Mesenchymal stem cell (in vitro differentiated cells and primary cell): ENCODE measurements around the gene ANO4.
A peak's percentile ranks its signal among the peaks of the same experiment; 100 is the strongest.

ENCODE experiments used
- DNase-seq: peaks from one replicate; pipeline ENCODE4 v3.0.0-alpha.2; 2013
- H2AFZ ChIP-seq: one replicate; pipeline ENCODE4 v1.6.1; 2013; ENCODE audit warnings: low read depth, mild to moderate bottlenecking, control low read depth, inconsistent platforms, low read length, moderate library complexity
- H2AK5ac ChIP-seq: 2 replicates; pipeline ENCODE4 v1.6.1; 2013; ENCODE audit warnings: low read length, moderate library complexity, mild to moderate bottlenecking, inconsistent platforms; ENCODE audit not compliant: severe bottlenecking
- H2BK120ac ChIP-seq: one replicate; pipeline ENCODE4 v1.6.1; 2013; ENCODE audit warnings: low read depth, mild to moderate bottlenecking, inconsistent platforms, low read length, moderate library complexity
- H2BK12ac ChIP-seq, 2 experiments: one replicate each; pipeline ENCODE4 v1.6.1; 2013; ENCODE audit warnings: inconsistent platforms in 2 of 2, low read length in 2 of 2, mild to moderate bottlenecking in 2 of 2, moderate library complexity in 2 of 2, control low read depth in 1 of 2
- H2BK15ac ChIP-seq: one replicate; pipeline ENCODE4 v1.6.1; 2013; ENCODE audit warnings: mild to moderate bottlenecking, low read depth, inconsistent platforms; ENCODE audit not compliant: poor library complexity, severe bottlenecking
- H2BK5ac ChIP-seq: 2 replicates; pipeline ENCODE4 v1.6.1; 2013; ENCODE audit warnings: low read depth, mild to moderate bottlenecking, low read length, control low read depth, inconsistent platforms; ENCODE audit not compliant: poor library complexity, severe bottlenecking
- H3K14ac ChIP-seq, 2 experiments: one replicate each; pipeline ENCODE4 v1.6.1; 2013; ENCODE audit warnings: inconsistent platforms in 2 of 2, low read length in 2 of 2, control low read depth in 1 of 2, mild to moderate bottlenecking in 1 of 2, moderate library complexity in 1 of 2
- H3K18ac ChIP-seq, 2 experiments: one replicate each; pipeline ENCODE4 v1.6.1; 2013; ENCODE audit warnings: inconsistent platforms in 2 of 2, low read length in 2 of 2, control low read depth in 1 of 2, low read depth in 1 of 2, mild to moderate bottlenecking in 1 of 2
- H3K23ac ChIP-seq, 2 experiments: one replicate each; pipeline ENCODE4 v1.6.1; 2013; ENCODE audit warnings: inconsistent platforms in 2 of 2, low read length in 2 of 2, mild to moderate bottlenecking in 2 of 2, moderate library complexity in 2 of 2, control low read depth in 1 of 2
- H3K27ac ChIP-seq: 2 replicates; pipeline ENCODE4 v1.5.1; 2013; ENCODE audit warnings: mild to moderate bottlenecking, moderate library complexity, low read length, control low read depth, inconsistent platforms; ENCODE audit not compliant: poor library complexity, severe bottlenecking
- H3K27me3 ChIP-seq, 2 experiments: 2 replicates each; pipeline versions ENCODE4 v1.6.1 to v1.7.0; 2013; ENCODE audit warnings: low read length in 2 of 2, mild to moderate bottlenecking in 2 of 2, moderate library complexity in 2 of 2, control low read depth in 1 of 2, inconsistent platforms in 1 of 2; ENCODE audit not compliant: control insufficient read depth in 1 of 2, insufficient read depth in 1 of 2
- H3K36me3 ChIP-seq, 2 experiments: 2 replicates each; pipeline versions ENCODE4 v1.6.1 to v1.7.0; 2013; ENCODE audit warnings: low read length in 2 of 2, control low read depth in 1 of 2, inconsistent platforms in 1 of 2, low read depth in 1 of 2, mild to moderate bottlenecking in 1 of 2; ENCODE audit not compliant: insufficient read depth in 2 of 2, control insufficient read depth in 1 of 2
- H3K4ac ChIP-seq, 2 experiments: one replicate each; pipeline ENCODE4 v1.6.1; 2013; ENCODE audit warnings: inconsistent platforms in 2 of 2, low read length in 2 of 2, mild to moderate bottlenecking in 2 of 2, moderate library complexity in 2 of 2, control low read depth in 1 of 2, low read depth in 1 of 2
- H3K4me1 ChIP-seq: 2 replicates; pipeline ENCODE4 v1.6.1; 2013; ENCODE audit warnings: low read depth, low read length, control low read depth; ENCODE audit not compliant: control insufficient read depth, insufficient read depth
- H3K4me2 ChIP-seq: 2 replicates; pipeline ENCODE4 v1.6.1; 2013; ENCODE audit warnings: low read length, mild to moderate bottlenecking, inconsistent platforms; ENCODE audit not compliant: poor library complexity, severe bottlenecking
- H3K4me3 ChIP-seq, 2 experiments: 2 replicates each; pipeline versions ENCODE4 v1.5.1 to v1.7.0; 2013; ENCODE audit warnings: low read length in 2 of 2, mild to moderate bottlenecking in 2 of 2, control low read depth in 1 of 2, low read depth in 1 of 2; ENCODE audit not compliant: insufficient read depth in 1 of 2
- H3K79me1 ChIP-seq: replicated peaks from 2 replicates; pipeline ENCODE4 v1.6.1; 2013; ENCODE audit warnings: mild to moderate bottlenecking, control low read depth, low read length, inconsistent platforms; ENCODE audit not compliant: poor library complexity, severe bottlenecking
- H3K9ac ChIP-seq: 2 replicates; pipeline ENCODE4 v1.7.0; 2013; ENCODE audit warnings: mild to moderate bottlenecking, low read length, moderate library complexity
- H3K9me3 ChIP-seq: 2 replicates; pipeline ENCODE4 v1.7.0; 2013; ENCODE audit warnings: mild to moderate bottlenecking, low read length; ENCODE audit not compliant: control insufficient read depth
- H4K8ac ChIP-seq: one replicate; pipeline ENCODE4 v1.6.1; 2013; ENCODE audit warnings: inconsistent platforms, mild to moderate bottlenecking, low read length, moderate library complexity
- H4K91ac ChIP-seq: one replicate; pipeline ENCODE4 v1.6.1; 2013; ENCODE audit warnings: mild to moderate bottlenecking, low read length, inconsistent platforms
- WGBS: methylation state at CpG from one replicate; pipeline ENCODE4 v1.1.7; 2013; ENCODE audit warnings: mixed read lengths; 5-methylcytosine and 5-hydroxymethylcytosine counted together

Gene ANO4

GRCh38 chr12:100797246-100797645 lies 2.7 kb downstream of the ANO4 start:
- Histone ChIP-seq H3K18ac (no peak overlapping the region), H2BK5ac (no peak overlapping the region), H3K79me1 (no peaks in the 10 kb centered on the region), H3K4me3 (no peak overlapping the region), H2AFZ (no peak overlapping the region), H4K8ac (no peak overlapping the region), H3K4me2 (no peak overlapping the region), H2AK5ac (no peak overlapping the region), H3K9me3 (no peaks in the 10 kb centered on the region), H2BK12ac (no peak overlapping the region), H3K14ac (no peak overlapping the region), H2BK15ac (no peak overlapping the region), H3K4me1 (peaks cover 5% of the 10 kb centered on the region), H3K23ac (no peak overlapping the region), H3K27ac (no peak overlapping the region), H4K91ac (no peak overlapping the region), H2BK120ac (no peak overlapping the region), H3K36me3 (no peaks in the 10 kb centered on the region), H3K27me3 (peaks cover 15 to 29% of the 10 kb centered on the region in 2 experiments), H3K4ac (no peak overlapping the region), H3K9ac (no peak overlapping the region)
- peak; percentile 30 for DNase-seq
- 74% methylated on average over 1 of the region's 1 CpG for WGBS

DNA sequence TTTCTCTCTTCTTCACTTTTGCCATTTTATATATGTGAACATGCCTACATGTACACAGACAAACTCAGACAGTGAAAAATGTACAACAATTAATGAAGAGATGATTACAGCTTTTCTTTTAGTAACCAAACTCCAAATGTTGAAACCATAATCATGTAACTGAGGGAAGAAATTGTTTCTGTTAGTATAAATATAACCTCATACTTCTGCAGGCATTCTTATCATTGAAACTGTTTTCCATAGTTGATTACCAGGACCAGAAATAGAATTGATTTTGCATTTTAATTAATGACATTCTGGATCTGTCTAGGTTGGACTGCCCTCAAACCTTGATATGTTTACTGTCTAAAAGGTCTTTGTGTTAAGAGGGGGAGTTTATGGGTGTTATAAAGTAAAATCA lies 3.2 kb downstream of the ANO4 start:
- Histone ChIP-seq H3K79me1 (no peaks in the 10 kb centered on the region), H3K27ac (no peak overlapping the region), H3K9ac (no peak overlapping the region), H3K27me3 (peaks cover 15 to 29% of the 10 kb centered on the region in 2 experiments), H4K8ac (no peak overlapping the region), H3K4me1 (peaks cover 5% of the 10 kb centered on the region), H2BK120ac (no peak overlapping the region), H3K18ac (no peak overlapping the region), H2BK5ac (no peak overlapping the region), H3K4ac (no peak overlapping the region), H3K4me3 (no peak overlapping the region), H4K91ac (no peak overlapping the region), H2BK15ac (no peak overlapping the region), H3K14ac (no peak overlapping the region), H2BK12ac (no peak overlapping the region), H2AK5ac (no peak overlapping the region), H3K36me3 (no peaks in the 10 kb centered on the region), H2AFZ (no peak overlapping the region), H3K23ac (no peak overlapping the region), H3K9me3 (no peaks in the 10 kb centered on the region), H3K4me2 (no peak overlapping the region)
- DNase-seq, result no peak

GRCh38 chr12:100798286-100799160 lies 3.9 kb downstream of the ANO4 start:
- Histone ChIP-seq H4K8ac (no peak overlapping the region), H3K79me1 (no peaks in the 10 kb centered on the region), H3K9me3 (no peaks in the 10 kb centered on the region), H3K36me3 (no peaks in the 10 kb centered on the region), H3K27ac (peak overlapping the region; percentile 76), H2BK5ac (no peak overlapping the region), H3K23ac (no peak overlapping the region), H3K9ac (no peak overlapping the region), H2BK120ac (no peak overlapping the region), H2BK15ac (no peak overlapping the region), H2BK12ac (no peak overlapping the region), H3K4me1 (peaks cover 5% of the 10 kb centered on the region), H3K18ac (no peak overlapping the region), H3K4me3 (no peak overlapping the region), H3K14ac (no peak overlapping the region), H3K4ac (no peak overlapping the region), H3K27me3 (peaks cover 15 to 29% of the 10 kb centered on the region in 2 experiments), H3K4me2 (no peak overlapping the region), H4K91ac (no peak overlapping the region), H2AK5ac (no peak overlapping the region), H2AFZ (no peak overlapping the region)
- WGBS, result 66% methylated on average over 2 of the region's 3 CpGs
- peak; percentile 95 for DNase-seq

GRCh38 chr12:100799770-100800169 lies 5.2 kb downstream of the ANO4 start:
- Histone ChIP-seq H3K27ac (no peak overlapping the region), H2BK15ac (no peak overlapping the region), H2BK12ac (peak overlapping the region in 1 of 2 experiments; percentile 32), H2AK5ac (no peak overlapping the region), H3K36me3 (no peaks in the 10 kb centered on the region), H3K14ac (no peak overlapping the region), H3K79me1 (no peaks in the 10 kb centered on the region), H3K27me3 (peaks cover 7 to 19% of the 10 kb centered on the region in 2 experiments), H3K4me3 (no peak overlapping the region), H2BK120ac (no peak overlapping the region), H3K9me3 (no peaks in the 10 kb centered on the region), H3K4me2 (no peak overlapping the region), H2BK5ac (no peak overlapping the region), H3K18ac (no peak overlapping the region), H3K23ac (no peak overlapping the region), H3K4ac (no peak overlapping the region), H4K8ac (peak overlapping the region; percentile 57), H3K4me1 (peaks cover 2% of the 10 kb centered on the region), H2AFZ (no peak overlapping the region), H4K91ac (no peak overlapping the region), H3K9ac (no peak overlapping the region)
- WGBS, result 52% methylated on average over 2 of the region's 2 CpGs
- DNase-seq, result peak; percentile 84
